ENCODE data around the gene ARSI. TPM values are rescaled to one million over a fixed set of nuclear protein-coding genes. Genes with fewer than 3 reads are reported as not detected.

ARSI gene
- total and polyA plus RNA-seq, 2 of the 13 experiments (the other 11 are each of a cell fraction or from before 2014, with no cell fraction given): 4.2 to 33.9 TPM

- POLR2A ChIA-PET: interaction anchor here (1.3 kb wide), 1 partner anchor 175 kb away, joined by 4 read pairs; the partner anchor contains the start of gene RPS14
- Histone ChIP-seq H3K27me3 (ENCODE audit: control insufficient read depth in 1 of 2, insufficient read depth in 2 of 2, low read length in 2 of 2) (peaks cover 2 to 39% of the 10 kb centered on the region in 2 experiments; a peak in 4 of 5 replicates), H2AFZ (ENCODE audit: low read length) (no peak overlapping the region), H3K9me3 (ENCODE audit: low read length) (no peaks in the 10 kb centered on the region), H3K4me1 (ENCODE audit: insufficient read depth, low read length) (peaks cover 18% of the 10 kb centered on the region), H3K9ac (ENCODE audit: insufficient read depth, low read depth, low read length) (no peak overlapping the region), H3K27ac (ENCODE audit: extremely low read length, insufficient read depth, low read length) (no peak overlapping the region), H3K4me2 (ENCODE audit: low read depth, low read length) (no peak overlapping the region), H3K4me3 (replicated peaks in 1 of 3; ENCODE audit: insufficient read depth in 1 of 3, low read depth in 2 of 3, low read length in 3 of 3) (no peak overlapping the region), H4K20me1 (ENCODE audit: insufficient read depth, low read length) (no peaks in the 10 kb centered on the region), H3K36me3 (replicated peaks in 1 of 2; ENCODE audit: control insufficient read depth in 1 of 2, insufficient read depth in 2 of 2, low read length in 2 of 2) (no peaks in the 10 kb centered on the region), H3K79me2 (ENCODE audit: insufficient read depth, low read length) (no peaks in the 10 kb centered on the region)
- no TSS peak for BruUV-seq (replicated peaks)
- no peak for FAIRE-seq
- no peak for DNase-seq (ENCODE audit: low spot score)
- CTCF ChIA-PET (ENCODE audit: low intra/inter-chr PET ratio, low total read pairs): no interaction called here
- in situ Hi-C loops (cut with HindIII; ENCODE audit: extremely low pct_ligation_motif_present, low pct_unique_long_range_greater_than_20kb): loop anchor here (5.0 kb wide), 1 partner anchor 162 kb away; no protein-coding TSS in a partner anchor
- no peak for ATAC-seq
- intact Hi-C loops (cut with micrococcal nuclease; ENCODE audit: unreplicated experiment): loop anchor here (5.0 kb wide), 1 partner anchor 162 kb away; no protein-coding TSS in a partner anchor
- TF ChIP-seq KDM6A (CRISPR knock-in tag; IDR thresholded peaks at IDR 0.05; ENCODE audit: low read depth) (no peak), SMC3 (IDR thresholded peaks at IDR 0.05; ENCODE audit: low read length) (no peak), ZNF263 (CRISPR knock-in tag; IDR thresholded peaks at IDR 0.05) (no peak), AHR (CRISPR knock-in tag; IDR thresholded peaks at IDR 0.05) (no peak), MYNN (CRISPR knock-in tag; IDR thresholded peaks at IDR 0.05; ENCODE audit: low read depth) (no peak), ZNF343 (CRISPR knock-in tag; IDR thresholded peaks at IDR 0.05) (no peak), ZMAT3 (CRISPR knock-in tag; conservative IDR thresholded peaks at IDR 0.05) (no peak), CERS6 (CRISPR knock-in tag; IDR thresholded peaks at IDR 0.05) (no peak)
- TF ChIP-seq, protein P1, sequence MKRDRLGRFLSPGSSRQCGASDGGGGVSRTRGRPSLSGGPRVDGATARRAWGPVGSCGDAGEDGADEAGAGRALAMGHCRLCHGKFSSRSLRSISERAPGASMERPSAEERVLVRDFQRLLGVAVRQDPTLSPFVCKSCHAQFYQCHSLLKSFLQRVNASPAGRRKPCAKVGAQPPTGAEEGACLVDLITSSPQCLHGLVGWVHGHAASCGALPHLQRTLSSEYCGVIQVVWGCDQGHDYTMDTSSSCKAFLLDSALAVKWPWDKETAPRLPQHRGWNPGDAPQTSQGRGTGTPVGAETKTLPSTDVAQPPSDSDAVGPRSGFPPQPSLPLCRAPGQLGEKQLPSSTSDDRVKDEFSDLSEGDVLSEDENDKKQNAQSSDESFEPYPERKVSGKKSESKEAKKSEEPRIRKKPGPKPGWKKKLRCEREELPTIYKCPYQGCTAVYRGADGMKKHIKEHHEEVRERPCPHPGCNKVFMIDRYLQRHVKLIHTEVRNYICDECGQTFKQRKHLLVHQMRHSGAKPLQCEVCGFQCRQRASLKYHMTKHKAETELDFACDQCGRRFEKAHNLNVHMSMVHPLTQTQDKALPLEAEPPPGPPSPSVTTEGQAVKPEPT (CRISPR knock-in tag; IDR thresholded peaks at IDR 0.05; ENCODE audit: low read depth): no peak
- WGBS (ENCODE audit: low lambda C conversion rate): 58% methylated on average over 2 of the region's 4 CpGs
These were observed 27.9 kb downstream of the ARSI start for GRCh38 chr5:150274811-150275210.
